Measurements from ENCODE around the gene PSMB4. TPM values are rescaled to one million over a fixed set of nuclear protein-coding genes. Genes with fewer than 3 reads are reported as not detected.

PSMB4 gene
- total and polyA plus RNA-seq, 2 donors (not counting 1 experiment from before 2014, with no cell fraction given) = 201 to 334 TPM

DNA sequence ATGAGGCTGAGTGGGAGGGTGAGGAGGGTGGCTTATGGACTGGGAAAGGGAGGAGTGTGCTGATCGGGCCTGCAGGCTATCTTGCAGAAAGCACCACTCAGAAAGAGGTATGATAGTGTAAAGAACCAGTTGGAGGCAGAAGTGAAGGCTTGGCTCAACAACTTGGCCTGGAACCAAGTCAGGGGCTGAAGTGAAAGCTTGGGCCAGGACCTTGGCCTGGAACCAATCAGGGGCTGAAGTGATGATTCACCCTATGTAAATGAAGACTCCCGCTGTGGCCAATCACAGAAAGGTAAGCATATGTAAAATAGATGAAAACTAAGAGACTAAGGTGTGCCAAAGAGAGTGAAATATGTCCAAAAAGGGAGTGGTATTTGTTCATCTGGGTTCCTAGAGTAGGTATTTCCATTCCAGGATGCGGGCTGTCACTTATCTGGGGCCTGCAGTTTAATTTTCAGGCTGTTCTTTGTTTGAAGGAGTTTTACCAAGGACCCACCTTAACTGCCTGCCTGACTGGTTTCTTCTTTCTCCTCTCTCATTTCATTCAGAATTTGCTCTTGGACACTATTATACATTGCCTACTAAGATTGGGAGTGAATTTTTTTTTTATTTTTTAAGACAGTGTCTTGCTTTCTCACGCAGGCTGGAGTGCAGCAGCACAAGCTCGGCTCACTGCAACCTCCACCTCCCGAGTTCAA is 47.2 kb upstream of the PSMB4 start:
- H3K4me1 Mint-ChIP-seq = peaks cover 12% of the 10 kb centered on the region
- no peak for DNase-seq
- H3K27ac ChIP-seq (ENCODE audit: low read length in 2 of 2) = no peak overlapping the region
- no peak overlapping the region for H3K4me2 ChIP-seq (replicated peaks; ENCODE audit: low read depth, low read length, poor library complexity, severe bottlenecking)
- H3K4me3 ChIP-seq (ENCODE audit: control extremely low read depth in 1 of 5, extremely low read depth in 1 of 5, insufficient read depth in 1 of 5, low read depth in 2 of 5, low read length in 4 of 5) = no peak overlapping the region
- no peak overlapping the region for H3K9ac ChIP-seq (ENCODE audit: low read length)
- H3K27me3 Mint-ChIP-seq = no peaks in the 10 kb centered on the region
- no peaks in the 10 kb centered on the region for H3K9me3 Mint-ChIP-seq (ENCODE audit: insufficient read depth)
- H4K20me1 ChIP-seq (ENCODE audit: control insufficient read depth, insufficient read depth, low read length, poor library complexity, severe bottlenecking) = no peaks in the 10 kb centered on the region
- no peaks in the 10 kb centered on the region for H3K36me3 ChIP-seq (replicated peaks in 1 of 2; ENCODE audit: control extremely low read depth in 1 of 2, control insufficient read depth in 1 of 2, extremely low read depth in 1 of 2, insufficient read depth in 2 of 2, low read length in 1 of 2)
- POLR2A ChIA-PET = interaction anchor here (0.7 kb wide), 1 partner anchor 255 kb away, joined by 5 read pairs; no protein-coding TSS in a partner anchor
- CTCF ChIA-PET = interaction anchor here (3.4 kb wide), 1 partner anchor 12 kb away, joined by 23 read pairs; no protein-coding TSS in a partner anchor
- peaks cover 10 to 14% of the 10 kb centered on the region in 2 donors for H3K4me1 ChIP-seq (ENCODE audit: control insufficient read depth in 2 of 2, insufficient read depth in 2 of 2, low read length in 2 of 2)
- intact Hi-C loops (cut with micrococcal nuclease) = no loop called here
- 100% methylated on average over 5 of the region's 6 CpGs for WGBS (ENCODE audit: insufficient coverage)
- H3K79me2 ChIP-seq (ENCODE audit: control insufficient read depth, insufficient read depth, low read length) = peaks cover 14% of the 10 kb centered on the region
- peaks cover 0 to 19% (median 4%) of the 10 kb centered on the region in 3 donors for H3K9me3 ChIP-seq (ENCODE audit: control extremely low read depth in 1 of 3, control insufficient read depth in 2 of 3, insufficient read depth in 1 of 3, low read length in 2 of 3)
- no peak for ATAC-seq (ENCODE audit: low read depth)
- TF ChIP-seq EZH2 (IDR thresholded peaks at IDR 0.05; ENCODE audit: borderline replicate concordance, insufficient read depth, low read depth, low read length, poor library complexity, severe bottlenecking) = no peak
- TF ChIP-seq, protein P1, sequence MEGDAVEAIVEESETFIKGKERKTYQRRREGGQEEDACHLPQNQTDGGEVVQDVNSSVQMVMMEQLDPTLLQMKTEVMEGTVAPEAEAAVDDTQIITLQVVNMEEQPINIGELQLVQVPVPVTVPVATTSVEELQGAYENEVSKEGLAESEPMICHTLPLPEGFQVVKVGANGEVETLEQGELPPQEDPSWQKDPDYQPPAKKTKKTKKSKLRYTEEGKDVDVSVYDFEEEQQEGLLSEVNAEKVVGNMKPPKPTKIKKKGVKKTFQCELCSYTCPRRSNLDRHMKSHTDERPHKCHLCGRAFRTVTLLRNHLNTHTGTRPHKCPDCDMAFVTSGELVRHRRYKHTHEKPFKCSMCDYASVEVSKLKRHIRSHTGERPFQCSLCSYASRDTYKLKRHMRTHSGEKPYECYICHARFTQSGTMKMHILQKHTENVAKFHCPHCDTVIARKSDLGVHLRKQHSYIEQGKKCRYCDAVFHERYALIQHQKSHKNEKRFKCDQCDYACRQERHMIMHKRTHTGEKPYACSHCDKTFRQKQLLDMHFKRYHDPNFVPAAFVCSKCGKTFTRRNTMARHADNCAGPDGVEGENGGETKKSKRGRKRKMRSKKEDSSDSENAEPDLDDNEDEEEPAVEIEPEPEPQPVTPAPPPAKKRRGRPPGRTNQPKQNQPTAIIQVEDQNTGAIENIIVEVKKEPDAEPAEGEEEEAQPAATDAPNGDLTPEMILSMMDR (IDR thresholded peaks at IDR 0.05) = no peak
- no peak overlapping the region for H3K4me3 Mint-ChIP-seq
- H3K27me3 ChIP-seq (replicated peaks in 1 of 4; ENCODE audit: control extremely low read depth in 1 of 4, control insufficient read depth in 3 of 4, insufficient read depth in 4 of 4, low read length in 3 of 4) = no peaks in the 10 kb centered on the region
- no peak overlapping the region for H3K27ac Mint-ChIP-seq
- no peak overlapping the region for H2AFZ ChIP-seq (ENCODE audit: insufficient read depth, low read depth, low read length, poor library complexity, severe bottlenecking)

DNA sequence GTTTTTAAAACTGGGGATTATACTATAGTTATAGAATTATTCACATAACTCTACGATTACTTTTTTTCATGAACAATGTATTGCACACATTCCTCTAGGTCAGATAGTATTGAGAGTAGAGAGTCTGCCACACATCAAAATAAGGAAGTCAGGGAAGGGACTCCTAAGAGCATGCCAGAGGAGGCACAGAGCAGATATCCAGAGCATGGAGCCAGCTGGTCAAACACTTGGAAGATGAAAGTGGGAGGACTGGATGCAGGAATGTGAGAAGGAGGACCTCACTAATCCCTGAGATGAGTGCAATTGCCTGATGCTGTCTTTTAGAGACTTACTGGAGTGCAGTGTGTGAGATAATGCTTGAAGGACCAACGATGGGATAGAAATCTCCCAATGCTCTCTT is 42.7 kb upstream of the PSMB4 start:
- TF ChIP-seq, protein P1 (IDR thresholded peaks at IDR 0.05) = no peak
- H4K20me1 ChIP-seq (ENCODE audit: control insufficient read depth, insufficient read depth, low read length, poor library complexity, severe bottlenecking) = no peaks in the 10 kb centered on the region
- DNase-seq = no peak
- no peak overlapping the region for H2AFZ ChIP-seq (ENCODE audit: insufficient read depth, low read depth, low read length, poor library complexity, severe bottlenecking)
- H3K79me2 ChIP-seq (ENCODE audit: control insufficient read depth, insufficient read depth, low read length) = no peaks in the 10 kb centered on the region
- no peak for ATAC-seq (ENCODE audit: low read depth)
- Mint-ChIP-seq H3K4me1 (no peaks in the 10 kb centered on the region), H3K27ac (no peak overlapping the region), H3K27me3 (no peaks in the 10 kb centered on the region), H3K9me3 (ENCODE audit: insufficient read depth) (no peaks in the 10 kb centered on the region), H3K4me3 (no peak overlapping the region)
- H3K4me3 ChIP-seq (ENCODE audit: control extremely low read depth in 1 of 5, extremely low read depth in 1 of 5, insufficient read depth in 1 of 5, low read depth in 2 of 5, low read length in 4 of 5) = no peak overlapping the region
- ChIA-PET POLR2A (interaction anchor here (1.0 kb wide), 1 partner anchor 13 kb away, joined by 3 read pairs; no protein-coding TSS in a partner anchor), CTCF (interaction anchor here (5.1 kb wide), 1 partner anchor 16 kb away, joined by 24 read pairs; no protein-coding TSS in a partner anchor)
- no peak overlapping the region for H3K27ac ChIP-seq (ENCODE audit: low read length in 2 of 2)
- no peaks in the 10 kb centered on the region for H3K36me3 ChIP-seq (replicated peaks in 1 of 2; ENCODE audit: control extremely low read depth in 1 of 2, control insufficient read depth in 1 of 2, extremely low read depth in 1 of 2, insufficient read depth in 2 of 2, low read length in 1 of 2)
- no CpG with 5 or more reads among the region's 2 CpGs for WGBS (ENCODE audit: insufficient coverage)
- peaks cover 0 to 5% (median 0%) of the 10 kb centered on the region in 3 donors for H3K9me3 ChIP-seq (ENCODE audit: control extremely low read depth in 1 of 3, control insufficient read depth in 2 of 3, insufficient read depth in 1 of 3, low read length in 2 of 3)
- H3K27me3 ChIP-seq (replicated peaks in 1 of 4; ENCODE audit: control extremely low read depth in 1 of 4, control insufficient read depth in 3 of 4, insufficient read depth in 4 of 4, low read length in 3 of 4) = no peaks in the 10 kb centered on the region
- H3K4me1 ChIP-seq (ENCODE audit: control insufficient read depth in 2 of 2, insufficient read depth in 2 of 2, low read length in 2 of 2) = no peaks in the 10 kb centered on the region
- H3K4me2 ChIP-seq (replicated peaks; ENCODE audit: low read depth, low read length, poor library complexity, severe bottlenecking) = no peak overlapping the region
- intact Hi-C loops (cut with micrococcal nuclease) = no loop called here
- H3K9ac ChIP-seq (ENCODE audit: low read length) = no peak overlapping the region

All from B cell (primary cell).